IMR-90 (cell line): Measurements from ENCODE around the gene FIBCD1. TPM values are rescaled to one million over a fixed set of nuclear protein-coding genes. Genes with fewer than 3 reads are reported as not detected.

Experiments
- ATAC-seq: fragments of 200-7000 bp; cut with Tn5 transposase; 2 replicates; pipeline ENCODE4 v1.9.1; 2020; ENCODE audit warnings: low read depth, mild to moderate bottlenecking, moderate library complexity
- BruUV-seq: library from RNA; stranded (reverse); fragments of 400-500 nt; replicated peaks from 2 replicates; lab custom pipeline; 2021; lab: Mats Ljungman, UMichigan
- CTCF ChIA-PET: fragments of 300-600 bp; formaldehyde crosslinking; extraction: SDS; loops from one replicate; lab custom pipeline; 2021; ENCODE audit warnings: antibody characterized with exemption; lab: Yijun Ruan, JAX
- POLR2A ChIA-PET: fragments of 300-600 bp; sonication (Branson Sonifier 250); formaldehyde crosslinking; loops from one replicate; lab custom pipeline; 2022; ENCODE audit warnings: antibody characterized with exemption; ENCODE audit not compliant: unreplicated experiment; lab: Charles Lee
- DNase-seq: peaks from one replicate; pipeline ENCODE4 v3.0.0; 2013
- H2AFZ ChIP-seq: replicated peaks from 2 replicates; pipeline ENCODE3; 2013; ENCODE audit warnings: low read length, mild to moderate bottlenecking; ENCODE audit not compliant: poor library complexity
- H2AK5ac ChIP-seq: 2 replicates; pipeline ENCODE4 v1.6.1; 2013; ENCODE audit warnings: low read depth, low read length, inconsistent platforms
- H2AK9ac ChIP-seq: replicated peaks from 2 replicates; pipeline ENCODE3; 2013; ENCODE audit warnings: mild to moderate bottlenecking, low read depth, low read length, moderate library complexity; ENCODE audit not compliant: poor library complexity
- H2BK120ac ChIP-seq: 2 replicates; pipeline ENCODE4 v1.6.1; 2013; ENCODE audit warnings: low read depth, low read length, inconsistent platforms
- H2BK15ac ChIP-seq: 3 replicates; pipeline ENCODE4 v1.6.1; 2013; ENCODE audit warnings: low read depth, low read length, inconsistent platforms
- H2BK20ac ChIP-seq: 2 replicates; pipeline ENCODE4 v1.6.1; 2013; ENCODE audit warnings: low read depth, mild to moderate bottlenecking, inconsistent platforms, low read length, moderate library complexity
- H2BK5ac ChIP-seq: 2 replicates; pipeline ENCODE4 v1.6.1; 2013; ENCODE audit warnings: mild to moderate bottlenecking, low read depth, low read length, inconsistent platforms; ENCODE audit not compliant: poor library complexity, severe bottlenecking
- H3K14ac ChIP-seq: replicated peaks from 2 replicates; pipeline ENCODE4 v1.6.1; 2013; ENCODE audit warnings: low read depth, low read length, inconsistent platforms
- H3K18ac ChIP-seq: 2 replicates; pipeline ENCODE4 v1.6.1; 2013; ENCODE audit warnings: low read depth, low read length, control low read depth
- H3K23ac ChIP-seq: 2 replicates; pipeline ENCODE4 v1.6.1; 2013; ENCODE audit warnings: low read depth, low read length, inconsistent platforms
- H3K27ac ChIP-seq: 2 replicates; pipeline ENCODE4 v1.5.1; 2013; ENCODE audit warnings: mild to moderate bottlenecking, control low read depth, low read length; ENCODE audit not compliant: insufficient read depth
- H3K27me3 ChIP-seq: 2 replicates; pipeline ENCODE4 v1.6.1; 2013; ENCODE audit warnings: low read length; ENCODE audit not compliant: control insufficient read depth, insufficient read depth
- H3K36me3 ChIP-seq: 2 replicates; pipeline ENCODE4 v1.6.1; 2013; ENCODE audit warnings: low read length, mixed read lengths; ENCODE audit not compliant: control insufficient read depth, insufficient read depth
- H3K4ac ChIP-seq: 2 replicates; pipeline ENCODE4 v1.6.1; 2013; ENCODE audit warnings: low read depth, low read length, inconsistent platforms
- H3K4me1 ChIP-seq: 2 replicates; pipeline ENCODE4 v1.6.1; 2013; ENCODE audit warnings: low read length, mixed read lengths; ENCODE audit not compliant: control insufficient read depth, insufficient read depth
- H3K4me2 ChIP-seq: 2 replicates; pipeline ENCODE4 v1.6.1; 2013; ENCODE audit warnings: low read depth, mild to moderate bottlenecking, control low read depth, low read length, moderate library complexity
- H3K4me3 ChIP-seq: 2 replicates; pipeline ENCODE4 v1.5.1; 2013; ENCODE audit warnings: low read depth, mild to moderate bottlenecking, control low read depth, low read length, moderate library complexity; ENCODE audit not compliant: insufficient read depth
- H3K56ac ChIP-seq: 2 replicates; pipeline ENCODE4 v1.6.1; 2013; ENCODE audit warnings: low read length, inconsistent platforms; ENCODE audit not compliant: insufficient read depth; ENCODE audit errors: extremely low read depth
- H3K79me1 ChIP-seq, 2 experiments: 2 replicates each; pipeline ENCODE4 v1.6.1; 2013; ENCODE audit warnings: low read length in 2 of 2, inconsistent platforms in 1 of 2, low read depth in 1 of 2
- H3K9ac ChIP-seq: 2 replicates; pipeline ENCODE4 v1.6.1; 2013; ENCODE audit warnings: low read depth, low read length, control low read depth
- H3K9me1 ChIP-seq: 2 replicates; pipeline ENCODE4 v1.6.1; 2013; ENCODE audit warnings: low read length, inconsistent platforms; ENCODE audit not compliant: insufficient read depth
- H3K9me3 ChIP-seq: 2 replicates; pipeline ENCODE4 v1.6.1; 2013; ENCODE audit warnings: low read length; ENCODE audit not compliant: control insufficient read depth, insufficient read depth
- H4K20me1 ChIP-seq: 2 replicates; pipeline ENCODE4 v1.6.1; 2013; ENCODE audit warnings: low read length, inconsistent platforms; ENCODE audit not compliant: insufficient read depth
- H4K5ac ChIP-seq: 2 replicates; pipeline ENCODE4 v1.6.1; 2013; ENCODE audit warnings: mild to moderate bottlenecking, low read depth, low read length, control low read depth
- H4K8ac ChIP-seq, 2 experiments: 2 replicates each; pipeline ENCODE4 v1.6.1; 2013; ENCODE audit warnings: low read depth in 2 of 2, low read length in 2 of 2, control low read depth in 1 of 2, inconsistent platforms in 1 of 2
- H4K91ac ChIP-seq: 2 replicates; pipeline ENCODE4 v1.6.1; 2013; ENCODE audit warnings: low read depth, low read length, inconsistent platforms; ENCODE audit not compliant: insufficient read depth
- BHLHE40 ChIP-seq: fragments of 150-350 bp; IDR thresholded peaks from 2 replicates; pipeline ENCODE4 v1.6.1; 2016; ENCODE audit warnings: mild to moderate bottlenecking, low read depth, low read length
- CHD1 ChIP-seq: IDR thresholded peaks from 2 replicates; pipeline ENCODE4 v1.6.1; 2012; ENCODE audit warnings: low read depth, low read length, improper control_type of control experiment
- ELK1 ChIP-seq: fragments of 150-350 bp; IDR thresholded peaks from 2 replicates; pipeline ENCODE4 v1.6.1; 2016; ENCODE audit warnings: low read depth, mild to moderate bottlenecking, low read length, moderate library complexity, borderline replicate concordance
- FOS ChIP-seq: fragments of 150-350 bp; IDR thresholded peaks from 2 replicates; pipeline ENCODE4 v1.6.1; 2016; ENCODE audit warnings: low read depth, low read length
- MAFK ChIP-seq: IDR thresholded peaks from 2 replicates; pipeline ENCODE4 v1.6.1; 2012; ENCODE audit warnings: low read depth, low read length, improper control_type of control experiment
- MAZ ChIP-seq: IDR thresholded peaks from 2 replicates; pipeline ENCODE4 v1.6.1; 2012; ENCODE audit warnings: low read depth, mild to moderate bottlenecking, low read length, improper control_type of control experiment, moderate library complexity, borderline replicate concordance
- MXI1 ChIP-seq: IDR thresholded peaks from 2 replicates; pipeline ENCODE4 v1.6.1; 2012; ENCODE audit warnings: low read depth, mild to moderate bottlenecking, low read length, moderate library complexity, borderline replicate concordance
- NFE2L2 ChIP-seq: fragments of 150-350 bp; IDR thresholded peaks from 2 replicates; pipeline ENCODE4 v1.6.1; 2016; ENCODE audit warnings: low read depth, mild to moderate bottlenecking, low read length
- POLR2A ChIP-seq: IDR thresholded peaks from 2 replicates; pipeline ENCODE4 v1.6.1; 2012; ENCODE audit warnings: mild to moderate bottlenecking, low read depth, low read length
- RAD21 ChIP-seq: IDR thresholded peaks from 2 replicates; pipeline ENCODE4 v1.6.1; 2012; ENCODE audit warnings: low read length, improper control_type of control experiment
- RCOR1 ChIP-seq: IDR thresholded peaks from 2 replicates; pipeline ENCODE4 v1.6.1; 2012; ENCODE audit warnings: mild to moderate bottlenecking, low read length, improper control_type of control experiment; ENCODE audit not compliant: insufficient replicate concordance
- USF2 ChIP-seq: fragments of 150-350 bp; IDR thresholded peaks from 2 replicates; pipeline ENCODE4 v1.6.1; 2017; ENCODE audit warnings: mild to moderate bottlenecking, antibody characterized with exemption, low read length, low read depth
- WGBS, 2 experiments: methylation state at CpG; one replicate each; pipeline versions ENCODE4 v1.1.5 to v1.1.7; 2013; ENCODE audit warnings: missing lambda C conversion rate in 2 of 2; ENCODE audit not compliant: insufficient read length in 1 of 2; ENCODE audit errors: extremely low coverage in 2 of 2; 5-methylcytosine and 5-hydroxymethylcytosine counted together
- dilution Hi-C: fragments of 300-500 bp; cut with HindIII; formaldehyde crosslinking; loops from one replicate; pipeline ENCODE4 v1.14.3; 2018; ENCODE audit warnings: low sequenced_read_pairs; ENCODE audit not compliant: unreplicated experiment
- in situ Hi-C: fragments of 300-500 bp; cut with MboI; formaldehyde crosslinking; loops from 3 replicates; pipeline ENCODE4 v1.14.3; 2019; ENCODE audit warnings: low sequenced_read_pairs, inconsistent platforms, mixed read lengths
- intact Hi-C: fragments of 100-400 bp; cut with micrococcal nuclease; formaldehyde crosslinking; loops from 2 replicates; pipeline ENCODE4 v1.10.0; 2022
- polyA plus RNA-seq, 3 experiments: library from polyadenylated mRNA; depleted of rRNA; stranded (reverse); fragments of >200 nt; gene quantifications; 2 replicates each; pipeline ENCODE4 v1.2.3, GENCODE V29; 2012; ENCODE audit warnings: low replicate concordance in 1 of 3
- total RNA-seq: library from RNA; depleted of rRNA; stranded (reverse); fragments of >200 nt; gene quantifications from 2 replicates; pipeline ENCODE4 v1.2.3, GENCODE V29; 2012

Gene FIBCD1
- total and polyA plus RNA-seq, 2 of the 4 experiments (the other 2 are of a cell fraction) = 1.1 to 10.1 TPM

GRCh38 chr9:130962418-130963316 lies 23.6 kb upstream of the FIBCD1 start:
- Histone ChIP-seq H4K8ac (peak overlapping the region; percentile 21 to 68), H3K9me3 (peaks cover 3% of the 10 kb centered on the region; the same call in 1 of the 2 replicates), H4K5ac (peak overlapping the region; percentile 31), H2AK9ac (peak overlapping the region; percentile 86), H2AK5ac (peak overlapping the region; percentile 97), H3K56ac (no peak overlapping the region), H2BK5ac (peak overlapping the region; percentile 66), H3K79me1 (no peaks in the 10 kb centered on the region), H2BK120ac (peak overlapping the region; percentile 96), H4K20me1 (no peaks in the 10 kb centered on the region), H3K9me1 (peaks cover 13% of the 10 kb centered on the region), H3K4me2 (peak overlapping the region; percentile 52), H3K4me1 (peaks cover 10% of the 10 kb centered on the region), H4K91ac (peak overlapping the region; percentile 93), H2BK20ac (peak overlapping the region; percentile 95), H3K23ac (peak overlapping the region; percentile 47; the same call in 1 of the 2 replicates), H3K4ac (peak overlapping the region; percentile 92), H3K14ac (peak overlapping the region; percentile 53), H3K27me3 (no peaks in the 10 kb centered on the region; the same call in 1 of the 2 replicates), H3K18ac (peak overlapping the region; percentile 67), H3K27ac (peak overlapping the region; percentile 34), H3K36me3 (no peaks in the 10 kb centered on the region), H3K9ac (no peak overlapping the region), H2BK15ac (peak overlapping the region; percentile 96; the same call in 2 of the 3 replicates), H3K4me3 (no peak overlapping the region), H2AFZ (peak overlapping the region; percentile 54)
- dilution Hi-C loops (no loop called here), in situ Hi-C loops (no loop called here), intact Hi-C loops (no loop called here)
- 81% methylated on average over 3 of the region's 22 CpGs; no CpG with 5 or more reads in 1 of the 2 experiments for WGBS, 2 experiments
- peak; percentile 95 for DNase-seq
- TF ChIP-seq NFE2L2 (no peak), ELK1 (no peak), POLR2A (no peak), RCOR1 (peak; percentile 38), CHD1 (no peak), RAD21 (no peak; the same call in 1 of the 2 replicates), MAZ (peak; percentile 79; the same call in 1 of the 2 replicates), FOS (peak; percentile 96), BHLHE40 (peak; percentile 85), USF2 (peak; percentile 78), MAFK (no peak), MXI1 (no peak)
- ChIA-PET CTCF (interaction anchor here (0.6 kb wide), 1 partner anchor 36 kb away, joined by 3 read pairs; no protein-coding TSS in a partner anchor), POLR2A (interaction anchor here (0.6 kb wide), 1 partner anchor 40 kb away, joined by 5 read pairs; no protein-coding TSS in a partner anchor)
- ATAC-seq = peak; percentile 97
- BruUV-seq = no TSS peak
